Astrocyte (in vitro differentiated cells and primary cell): ENCODE data around the gene HS6ST1.

Source experiments
- CTCF ChIP-seq: IDR thresholded peaks from 2 replicates; pipeline ENCODE4 v1.5.1; 2011; ENCODE audit warnings: low read depth, mild to moderate bottlenecking, inconsistent platforms, low read length, moderate library complexity; ENCODE audit not compliant: insufficient read depth
- EZH2 ChIP-seq: IDR thresholded peaks from 2 replicates; pipeline ENCODE4 v1.6.1; 2012; ENCODE audit warnings: mild to moderate bottlenecking, low read length, inconsistent platforms; ENCODE audit not compliant: insufficient read depth

GRCh38 chr2:128245813-128246212 is 72.9 kb downstream of the HS6ST1 start:
- TF ChIP-seq EZH2 (no peak), CTCF (no peak)
